Uterus (tissue), 4 donors: ENCODE measurements around the gene KRT3. TPM values are rescaled to one million over a fixed set of nuclear protein-coding genes. Genes with fewer than 3 reads are reported as not detected.

Source experiments
- DNase-seq, 2 donors: peaks; one replicate each; pipeline ENCODE4 v3.0.0-alpha.2; 2019 to 2020
- H3K27ac ChIP-seq, 2 donors: fragments of 200-600 bp; sonication (generic); 1 replicate in 1 of 2; 2 replicates in 1 of 2; pipeline ENCODE4 v1.5.1; 2016 to 2018
- H3K27me3 ChIP-seq, 2 donors: fragments of 200-600 bp; sonication (generic); one replicate each; pipeline ENCODE4 v1.5.1; 2018 to 2019; ENCODE audit warnings: control low read depth in 1 of 2
- H3K36me3 ChIP-seq, 2 donors: fragments of 200-600 bp; sonication (generic); one replicate each; pipeline ENCODE4 v1.5.1; 2019; ENCODE audit warnings: control low read depth in 1 of 2
- H3K4me1 ChIP-seq, 2 donors: fragments of 200-600 bp; sonication (generic); one replicate each; pipeline ENCODE4 v1.5.1; 2018 to 2019; ENCODE audit warnings: control low read depth in 1 of 2
- H3K4me3 ChIP-seq, 2 donors: fragments of 200-600 bp; sonication (generic); 1 replicate in 1 of 2; 2 replicates in 1 of 2; pipeline ENCODE4 v1.5.1; 2018 to 2019; ENCODE audit warnings: mild to moderate bottlenecking in 1 of 2
- H3K9me3 ChIP-seq, 2 donors: fragments of 200-600 bp; sonication (generic); one replicate each; pipeline ENCODE4 v1.5.1; 2019; ENCODE audit warnings: control low read depth in 1 of 2
- POLR2A ChIP-seq, 2 donors: fragments of 450-650 bp; IDR thresholded peaks; one replicate each; pipeline ENCODE4 v1.6.1; 2016; ENCODE audit warnings: antibody characterized with exemption in 2 of 2, mild to moderate bottlenecking in 1 of 2, moderate library complexity in 1 of 2
- intact Hi-C: fragments of 100-400 bp; cut with DNase I; formaldehyde crosslinking; loops from one replicate; pipeline ENCODE4 v1.15.1; 2023; ENCODE audit warnings: low total_unique reads
- total RNA-seq, 4 donors: library from RNA; depleted of rRNA in 3 of 4; stranded (reverse); fragments of >200 nt in 3 of 4; gene quantifications; one replicate each; pipeline versions ENCODE4 v1.1.0 to v1.2.4, GENCODE V29; 2014 to 2023
- TF ChIP-seq, protein P1 (sequence below), 4 experiments: fragments of 200-600 bp in 2 of 4; fragments of 450-650 bp in 2 of 4; sonication (generic) in 2 of 4; IDR thresholded peaks; one replicate each; pipeline ENCODE4 v1.5.1; 2016 to 2019; ENCODE audit warnings: antibody characterized with exemption in 4 of 4, mild to moderate bottlenecking in 2 of 4, moderate library complexity in 1 of 4
- donor health status: DM: yes; HTN: yes; CAD: no.

KRT3 gene
- total RNA-seq, 4 donors from 2014 or later: not detected

DNA sequence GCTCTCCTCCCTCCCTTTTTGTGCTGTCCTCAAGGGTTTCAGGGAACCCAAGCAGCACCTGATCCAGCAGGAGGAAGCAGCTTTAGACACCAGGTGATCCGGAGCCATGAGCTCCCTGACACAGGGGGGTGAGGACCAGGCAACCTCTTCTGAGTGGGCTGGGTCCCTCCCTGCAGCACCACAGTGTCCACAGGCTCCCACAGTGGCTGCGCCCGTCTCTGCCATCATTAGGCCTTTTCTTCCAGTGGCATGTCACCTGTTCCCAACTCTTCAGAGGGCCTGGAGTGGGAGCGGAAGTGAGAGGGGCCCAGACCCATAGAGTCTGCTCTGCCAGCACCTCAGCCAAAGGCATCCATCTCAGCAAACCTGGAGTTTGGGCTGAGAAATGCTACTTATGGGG is 18.4 kb downstream of the KRT3 start:
- Histone ChIP-seq H3K36me3 (no peaks in the 10 kb centered on the region), H3K4me1 (no peaks in the 10 kb centered on the region), H3K27me3 (no peaks in the 10 kb centered on the region), H3K4me3 (no peak overlapping the region), H3K9me3 (no peaks in the 10 kb centered on the region), H3K27ac (no peak overlapping the region)
- DNase-seq: no peak
- TF ChIP-seq, protein P1, sequence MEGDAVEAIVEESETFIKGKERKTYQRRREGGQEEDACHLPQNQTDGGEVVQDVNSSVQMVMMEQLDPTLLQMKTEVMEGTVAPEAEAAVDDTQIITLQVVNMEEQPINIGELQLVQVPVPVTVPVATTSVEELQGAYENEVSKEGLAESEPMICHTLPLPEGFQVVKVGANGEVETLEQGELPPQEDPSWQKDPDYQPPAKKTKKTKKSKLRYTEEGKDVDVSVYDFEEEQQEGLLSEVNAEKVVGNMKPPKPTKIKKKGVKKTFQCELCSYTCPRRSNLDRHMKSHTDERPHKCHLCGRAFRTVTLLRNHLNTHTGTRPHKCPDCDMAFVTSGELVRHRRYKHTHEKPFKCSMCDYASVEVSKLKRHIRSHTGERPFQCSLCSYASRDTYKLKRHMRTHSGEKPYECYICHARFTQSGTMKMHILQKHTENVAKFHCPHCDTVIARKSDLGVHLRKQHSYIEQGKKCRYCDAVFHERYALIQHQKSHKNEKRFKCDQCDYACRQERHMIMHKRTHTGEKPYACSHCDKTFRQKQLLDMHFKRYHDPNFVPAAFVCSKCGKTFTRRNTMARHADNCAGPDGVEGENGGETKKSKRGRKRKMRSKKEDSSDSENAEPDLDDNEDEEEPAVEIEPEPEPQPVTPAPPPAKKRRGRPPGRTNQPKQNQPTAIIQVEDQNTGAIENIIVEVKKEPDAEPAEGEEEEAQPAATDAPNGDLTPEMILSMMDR (IDR thresholded peaks at IDR 0.05): no peak
- TF ChIP-seq POLR2A (IDR thresholded peaks at IDR 0.05): no peak
- intact Hi-C loops: no loop called here

DNA sequence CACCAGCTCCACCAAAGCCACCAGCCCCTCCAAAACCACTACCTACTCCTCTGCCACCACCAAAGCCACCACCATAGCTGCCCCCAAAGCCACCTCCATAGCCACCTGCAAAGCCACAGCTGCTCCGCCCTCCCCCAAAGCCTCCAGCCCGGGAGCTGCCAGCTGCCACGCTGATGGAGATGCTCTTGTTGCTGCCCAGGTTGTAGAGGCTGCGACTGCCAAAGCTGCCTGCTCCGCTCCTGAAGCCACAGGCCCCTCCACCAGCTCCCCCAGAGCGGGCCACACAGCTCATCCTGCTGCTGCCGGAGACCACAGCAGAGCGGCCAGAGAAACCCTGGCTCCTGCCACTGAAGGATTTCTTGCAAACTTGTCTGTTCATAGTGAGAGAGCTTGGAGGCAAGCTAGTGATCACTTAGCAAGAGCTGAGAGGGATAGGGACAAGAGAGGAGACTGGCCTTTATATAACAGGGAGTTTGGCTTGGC is 19.0 kb downstream of the KRT3 start, which contains the start of gene KRT76:
KRT76 (minus strand) TSS at position 433 of the 483 bp plus-strand sequence; CDS start at position 379, 54 bp downstream.
- H3K27me3 ChIP-seq: no peaks in the 10 kb centered on the region

DNA sequence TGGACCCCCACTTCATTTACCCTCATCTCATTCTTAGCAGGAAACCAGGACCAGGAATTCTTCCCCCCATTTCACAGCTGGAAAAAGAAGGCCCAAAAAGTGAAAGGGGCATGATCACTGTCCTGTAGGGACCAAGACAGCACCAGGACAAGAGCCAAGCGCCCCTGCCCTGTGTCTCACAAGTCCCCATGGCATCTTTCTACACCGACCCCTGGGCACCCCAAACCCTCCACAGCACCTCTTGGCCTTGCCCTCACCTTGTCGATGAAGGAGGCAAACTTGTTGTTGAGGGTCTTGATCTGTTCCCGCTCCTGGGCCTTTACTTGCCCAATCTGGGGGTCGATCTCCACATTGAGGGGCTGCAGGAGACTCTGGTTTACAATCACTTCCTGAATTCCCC is 19.5 kb downstream of the KRT3 start:
- no peak overlapping the region for H3K4me3 ChIP-seq
- no peak for TF ChIP-seq POLR2A (IDR thresholded peaks at IDR 0.05)
- TF ChIP-seq, protein P1 (IDR thresholded peaks at IDR 0.05): no peak
- intact Hi-C loops: no loop called here

More for the DNA sequence above, 19.0 kb downstream of the KRT3 start, which contains the start of gene KRT76:
- intact Hi-C loops: no loop called here
- Histone ChIP-seq H3K27ac (no peak within 1 kb of the TSS), H3K4me1 (no peaks in the 10 kb centered on the region), H3K36me3 (no peaks in the 10 kb centered on the region), H3K4me3 (no peak within 1 kb of the TSS), H3K9me3 (no peaks in the 10 kb centered on the region)
- TF ChIP-seq POLR2A (IDR thresholded peaks at IDR 0.05): no peak
- TF ChIP-seq, protein P1 (IDR thresholded peaks at IDR 0.05): no peak
- no peak for DNase-seq

DNA sequence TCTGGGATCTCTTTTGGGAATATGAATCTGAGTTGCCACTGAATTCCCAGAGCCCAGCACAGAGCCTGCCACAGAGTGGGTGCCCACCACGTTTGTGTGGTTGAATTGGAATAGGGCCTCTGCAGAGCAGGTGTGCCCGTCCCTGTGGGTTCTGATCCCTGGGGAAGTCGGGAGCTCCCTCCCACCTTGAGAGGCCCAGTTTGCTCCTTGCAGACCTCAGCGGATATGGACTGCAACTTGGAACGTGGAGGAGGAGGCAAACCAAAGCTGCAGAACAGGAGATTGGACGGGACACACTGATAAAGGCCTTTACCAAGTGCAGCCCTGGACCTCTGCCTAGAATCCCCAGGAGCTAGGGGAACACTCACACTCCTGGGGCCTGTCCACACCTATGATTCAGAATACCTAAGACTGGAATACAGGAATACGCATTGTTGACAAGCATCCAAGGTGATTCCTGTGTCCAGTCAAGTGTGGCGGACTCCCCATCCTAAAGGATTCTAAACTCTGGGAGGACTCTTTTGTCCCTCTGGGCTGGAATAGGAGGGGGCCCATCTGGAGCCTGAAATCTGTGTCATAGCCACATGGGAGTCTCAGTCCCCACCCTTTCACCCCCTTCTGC is 21.2 kb downstream of the KRT3 start:
- intact Hi-C loops: no loop called here
- no peak for DNase-seq
- Histone ChIP-seq H3K4me1 (no peaks in the 10 kb centered on the region), H3K9me3 (no peaks in the 10 kb centered on the region), H3K27me3 (no peaks in the 10 kb centered on the region), H3K27ac (no peak overlapping the region), H3K4me3 (no peak overlapping the region), H3K36me3 (no peaks in the 10 kb centered on the region)
- TF ChIP-seq, protein P1 (IDR thresholded peaks at IDR 0.05): no peak
- TF ChIP-seq POLR2A (IDR thresholded peaks at IDR 0.05): no peak

More for the DNA sequence above, 19.5 kb downstream of the KRT3 start:
- no peak for DNase-seq
- Histone ChIP-seq H3K27me3 (no peaks in the 10 kb centered on the region), H3K27ac (no peak overlapping the region), H3K4me1 (no peaks in the 10 kb centered on the region), H3K9me3 (no peaks in the 10 kb centered on the region), H3K36me3 (no peaks in the 10 kb centered on the region)

DNA sequence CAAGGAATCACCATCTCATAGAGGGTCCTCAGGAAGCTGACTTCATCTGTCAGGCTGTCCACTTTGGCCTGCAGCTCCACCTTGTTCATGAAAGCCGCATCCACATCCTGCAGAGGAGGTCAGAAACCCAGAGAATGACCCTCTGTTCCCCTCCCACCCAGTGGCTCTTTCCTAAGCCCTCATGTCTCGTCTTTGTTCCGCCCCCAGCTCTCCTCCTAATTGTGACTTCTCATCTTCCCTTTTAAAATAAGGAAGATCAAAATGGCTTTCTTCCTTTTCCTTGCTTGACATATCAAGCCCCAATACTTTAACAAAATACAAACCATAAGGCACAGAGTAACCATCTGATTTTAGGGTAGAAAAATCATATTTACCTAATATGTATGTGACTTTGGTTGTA is 23.1 kb downstream of the KRT3 start:
- intact Hi-C loops: no loop called here
- Histone ChIP-seq H3K4me1 (no peaks in the 10 kb centered on the region), H3K36me3 (no peaks in the 10 kb centered on the region), H3K9me3 (no peaks in the 10 kb centered on the region), H3K4me3 (no peak overlapping the region), H3K27me3 (no peaks in the 10 kb centered on the region), H3K27ac (no peak overlapping the region)
- DNase-seq: no peak
- TF ChIP-seq POLR2A (IDR thresholded peaks at IDR 0.05): no peak
- TF ChIP-seq, protein P1 (IDR thresholded peaks at IDR 0.05): no peak
